ENCODE measurements around the gene RPL14. TPM values are rescaled to one million over a fixed set of nuclear protein-coding genes. Genes with fewer than 3 reads are reported as not detected.

The RPL14 gene
- total and polyA plus RNA-seq, 9 donors: 668 to 4,413 (median 2,720) TPM

- Histone ChIP-seq H3K27ac (no peak overlapping the region), H3K36me3 (no peaks in the 10 kb centered on the region), H3K9me3 (no peaks in the 10 kb centered on the region), H3K27me3 (no peaks in the 10 kb centered on the region), H3K4me1 (ENCODE audit: insufficient read depth) (no peaks in the 10 kb centered on the region), H3K4me3 (no peak overlapping the region)
- 72 to 78% (median 76%) methylated on average over 5 of the region's 5 CpGs for WGBS, 3 donors
- intact Hi-C loops (cut with DNase I): no loop called here
- DNase-seq: no peak
- no peak for TF ChIP-seq EP300 (IDR thresholded peaks at IDR 0.05)
- TF ChIP-seq CTCF (IDR thresholded peaks at IDR 0.05): no peak
- TF ChIP-seq POLR2A (IDR thresholded peaks at IDR 0.05): no peak
Observed at GRCh38 chr3:40516201-40516600, 59.1 kb downstream of the RPL14 start.

GRCh38 chr3:40518067-40518466 is 60.9 kb downstream of the RPL14 start:
- no peak overlapping the region for H3K4me3 ChIP-seq
- H3K27ac ChIP-seq: no peak overlapping the region
- intact Hi-C loops (cut with DNase I): no loop called here
- TF ChIP-seq EP300 (IDR thresholded peaks at IDR 0.05) (no peak), CTCF (IDR thresholded peaks at IDR 0.05) (no peak), POLR2A (IDR thresholded peaks at IDR 0.05) (no peak)
- no peaks in the 10 kb centered on the region for H3K9me3 ChIP-seq
- 75 to 86% (median 79%) methylated on average over 1 of the region's 1 CpG for WGBS, 3 donors
- no peaks in the 10 kb centered on the region for H3K4me1 ChIP-seq (ENCODE audit: insufficient read depth)
- H3K27me3 ChIP-seq: no peaks in the 10 kb centered on the region
- H3K36me3 ChIP-seq: no peaks in the 10 kb centered on the region
- DNase-seq: no peak

Small RNAs within 50 kb of the gene (small RNA-seq; reads per million reads assigned to genes)
- gene RNU5B-2P: not detected

Other genes with a start within 250 kb of the RPL14 start
- gene EIF1B, start 147.6 kb upstream of the RPL14 start, total RNA-seq: 100 to 1,000 TPM in 1 of 7 donors, 10 to 100 TPM in 6; 30.4 to 108 (median 73.0) TPM
- gene EIF1B, start 147.6 kb upstream of the RPL14 start, polyA plus RNA-seq: 100 to 1,000 TPM in 1 of 2 donors, 10 to 100 TPM in 1; 99.1 to 156 TPM
- 1 to 10 TPM in 4 of 7 donors, under 1 TPM in 3; 0.46 to 2.0 (median 1.3) TPM for gene ENTPD3, start 70.2 kb upstream of the RPL14 start, total RNA-seq
- 1 to 10 TPM in 1 of 2 donors, under 1 TPM in 1; 0.46 to 5.6 TPM for gene ENTPD3, start 70.2 kb upstream of the RPL14 start, polyA plus RNA-seq
- gene ZNF619, start 19.8 kb downstream of the RPL14 start, total RNA-seq: 1 to 10 TPM; 2.1 to 9.3 (median 6.5) TPM
- gene ZNF619, start 19.8 kb downstream of the RPL14 start, polyA plus RNA-seq: 1 to 10 TPM; 2.3 to 9.2 TPM
- gene ZNF620, start 48.7 kb downstream of the RPL14 start, total RNA-seq: 1 to 10 TPM; 1.4 to 4.2 (median 3.8) TPM
- 1 to 10 TPM; 2.0 to 3.1 TPM for gene ZNF620, start 48.7 kb downstream of the RPL14 start, polyA plus RNA-seq
- 10 to 100 TPM in 5 of 7 donors, 1 to 10 TPM in 2; 8.0 to 28.5 (median 17.6) TPM for gene ZNF621, start 67.6 kb downstream of the RPL14 start, total RNA-seq
- 10 to 100 TPM; 12.2 to 23.8 TPM for gene ZNF621, start 67.6 kb downstream of the RPL14 start, polyA plus RNA-seq